Measurements from ENCODE around the gene CIRBP. TPM values are rescaled to one million over a fixed set of nuclear protein-coding genes. Genes with fewer than 3 reads are reported as not detected.

The CIRBP gene
- total RNA-seq, 1 experiment from 2014 or later = 136 TPM

GRCh38 chr19:1296575-1297271 lies 27.6 kb downstream of the CIRBP start:
- no peak overlapping the region for H3K4me2 ChIP-seq (ENCODE audit: low read length)
- DNase-seq = no peak
- H3K9me2 ChIP-seq (replicated peaks; ENCODE audit: low read length) = no peaks in the 10 kb centered on the region
- H3K27me3 ChIP-seq (ENCODE audit: low read length) = no peaks in the 10 kb centered on the region
- H3K9ac ChIP-seq (ENCODE audit: low read length) = no peak overlapping the region
- no peak for TF ChIP-seq EZH2 (IDR thresholded peaks at IDR 0.05; ENCODE audit: low read length, unreplicated experiment)
- no peak for TF ChIP-seq CTCF (conservative IDR thresholded peaks at IDR 0.05; ENCODE audit: low read depth, low read length)
- TF ChIP-seq EZH2phosphoT487 (IDR thresholded peaks at IDR 0.05; ENCODE audit: borderline replicate concordance, low read length) = no peak
- H3K36me3 ChIP-seq (ENCODE audit: low read depth, low read length) = no peaks in the 10 kb centered on the region
- H4K20me1 ChIP-seq (ENCODE audit: low read length) = no peaks in the 10 kb centered on the region
- no peaks in the 10 kb centered on the region for H3F3A ChIP-seq (ENCODE audit: low read length, unreplicated experiment)
- H3K9me3 ChIP-seq (ENCODE audit: low read length) = no peaks in the 10 kb centered on the region
- intact Hi-C loops (cut with micrococcal nuclease) = no loop called here
- BruUV-seq (replicated peaks) = no TSS peak
- no peaks in the 10 kb centered on the region for H3K79me2 ChIP-seq (ENCODE audit: low read length)
- no peak overlapping the region for H2AFZ ChIP-seq (ENCODE audit: low read length)
- no peak for ATAC-seq
- CTCF ChIA-PET = no interaction called here
- POLR2A ChIA-PET (ENCODE audit: unreplicated experiment) = no interaction called here
- H3K4me1 ChIP-seq (ENCODE audit: insufficient read depth, low read length) = no peaks in the 10 kb centered on the region
- H3K27ac ChIP-seq (ENCODE audit: low read length) = no peak overlapping the region
- H3K4me3 ChIP-seq (ENCODE audit: low read length) = no peak overlapping the region

- BruUV-seq (replicated peaks) = no TSS peak
- Histone ChIP-seq H3K79me2 (ENCODE audit: low read length) (no peaks in the 10 kb centered on the region), H2AFZ (ENCODE audit: low read length) (no peak overlapping the region), H3K9me3 (ENCODE audit: low read length) (no peaks in the 10 kb centered on the region), H3K4me2 (ENCODE audit: low read length) (no peak overlapping the region), H3F3A (ENCODE audit: low read length, unreplicated experiment) (no peaks in the 10 kb centered on the region), H3K27me3 (ENCODE audit: low read length) (no peaks in the 10 kb centered on the region), H3K27ac (ENCODE audit: low read length) (no peak overlapping the region), H3K4me3 (ENCODE audit: low read length) (no peak overlapping the region), H3K9me2 (replicated peaks; ENCODE audit: low read length) (no peaks in the 10 kb centered on the region), H3K36me3 (ENCODE audit: low read depth, low read length) (no peaks in the 10 kb centered on the region), H3K4me1 (ENCODE audit: insufficient read depth, low read length) (no peaks in the 10 kb centered on the region), H4K20me1 (ENCODE audit: low read length) (no peaks in the 10 kb centered on the region), H3K9ac (ENCODE audit: low read length) (no peak overlapping the region)
- intact Hi-C loops (cut with micrococcal nuclease) = no loop called here
- DNase-seq (no peak), ATAC-seq (no peak)
- TF ChIP-seq CTCF (conservative IDR thresholded peaks at IDR 0.05; ENCODE audit: low read depth, low read length) (no peak), EZH2phosphoT487 (IDR thresholded peaks at IDR 0.05; ENCODE audit: borderline replicate concordance, low read length) (no peak), EZH2 (IDR thresholded peaks at IDR 0.05; ENCODE audit: low read length, unreplicated experiment) (no peak)
- CTCF ChIA-PET = no interaction called here
- POLR2A ChIA-PET (ENCODE audit: unreplicated experiment) = no interaction called here
Measured at GRCh38 chr19:1298235-1298634, 29.1 kb downstream of the CIRBP start.

GRCh38 chr19:1299801-1300200 lies 30.7 kb downstream of the CIRBP start:
- Histone ChIP-seq H2AFZ (ENCODE audit: low read length) (no peak overlapping the region), H3K79me2 (ENCODE audit: low read length) (no peaks in the 10 kb centered on the region), H3K27ac (ENCODE audit: low read length) (no peak overlapping the region), H3K9me2 (replicated peaks; ENCODE audit: low read length) (no peaks in the 10 kb centered on the region), H3K9me3 (ENCODE audit: low read length) (no peaks in the 10 kb centered on the region), H3K36me3 (ENCODE audit: low read depth, low read length) (no peaks in the 10 kb centered on the region), H3K4me2 (ENCODE audit: low read length) (no peak overlapping the region), H3F3A (ENCODE audit: low read length, unreplicated experiment) (no peaks in the 10 kb centered on the region), H4K20me1 (ENCODE audit: low read length) (no peaks in the 10 kb centered on the region), H3K27me3 (ENCODE audit: low read length) (no peaks in the 10 kb centered on the region), H3K4me3 (ENCODE audit: low read length) (no peak overlapping the region), H3K9ac (ENCODE audit: low read length) (no peak overlapping the region), H3K4me1 (ENCODE audit: insufficient read depth, low read length) (no peaks in the 10 kb centered on the region; the same call in 1 of the 2 replicates)
- intact Hi-C loops (cut with micrococcal nuclease) = no loop called here
- no TSS peak for BruUV-seq (replicated peaks)
- ATAC-seq = no peak
- DNase-seq = no peak
- POLR2A ChIA-PET (ENCODE audit: unreplicated experiment) = no interaction called here
- TF ChIP-seq EZH2 (IDR thresholded peaks at IDR 0.05; ENCODE audit: low read length, unreplicated experiment) (no peak), CTCF (conservative IDR thresholded peaks at IDR 0.05; ENCODE audit: low read depth, low read length) (no peak), EZH2phosphoT487 (IDR thresholded peaks at IDR 0.05; ENCODE audit: borderline replicate concordance, low read length) (no peak)
- CTCF ChIA-PET = no interaction called here
